IPS-18a (cell line): Measurements from ENCODE around the gene KNSTRN.

Experiments used
- H3K27ac ChIP-seq: one replicate; pipeline ENCODE4 v1.5.1; 2013; ENCODE audit warnings: low read length
- H3K27me3 ChIP-seq: one replicate; pipeline ENCODE4 v1.6.1; 2013; ENCODE audit warnings: mild to moderate bottlenecking, low read length; ENCODE audit not compliant: control insufficient read depth, insufficient read depth
- H3K36me3 ChIP-seq: one replicate; pipeline ENCODE4 v1.6.1; 2013; ENCODE audit warnings: low read depth, low read length; ENCODE audit not compliant: control insufficient read depth
- H3K4me1 ChIP-seq: one replicate; pipeline ENCODE4 v1.6.1; 2013; ENCODE audit warnings: low read depth, low read length; ENCODE audit not compliant: control insufficient read depth
- H3K4me3 ChIP-seq: one replicate; pipeline ENCODE4 v1.5.1; 2013; ENCODE audit warnings: low read length
- H3K9ac ChIP-seq: one replicate; pipeline ENCODE4 v1.6.1; 2013; ENCODE audit warnings: mild to moderate bottlenecking, low read length, moderate library complexity
- H3K9me3 ChIP-seq: one replicate; pipeline ENCODE4 v1.6.1; 2013; ENCODE audit warnings: low read depth, low read length; ENCODE audit not compliant: control insufficient read depth

KNSTRN gene

DNA sequence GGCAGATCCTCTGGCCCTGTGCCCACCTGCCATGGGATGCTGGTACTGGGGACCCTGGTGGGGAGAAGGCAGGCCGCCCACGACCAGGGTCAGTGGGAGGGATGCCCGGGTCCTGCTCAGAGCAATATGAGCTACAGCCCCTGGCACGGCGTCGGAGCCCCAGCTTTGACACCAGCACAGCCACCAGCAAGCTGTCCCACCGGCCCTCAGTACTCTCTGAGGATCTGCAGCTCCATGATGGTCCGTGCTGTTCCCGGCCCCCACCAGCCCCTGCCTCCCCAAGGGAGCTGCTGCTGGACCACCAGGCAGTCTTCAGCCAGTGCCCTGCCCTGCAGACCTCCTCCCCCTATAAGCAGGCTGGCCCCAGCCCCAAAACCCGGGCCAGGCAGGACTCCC is 13.0 kb upstream of the KNSTRN start:
- Histone ChIP-seq H3K36me3 (no peaks in the 10 kb centered on the region), H3K4me3 (no peak overlapping the region), H3K4me1 (no peaks in the 10 kb centered on the region), H3K27me3 (peaks cover 30% of the 10 kb centered on the region), H3K9me3 (no peaks in the 10 kb centered on the region), H3K27ac (no peak overlapping the region), H3K9ac (no peak overlapping the region)

DNA sequence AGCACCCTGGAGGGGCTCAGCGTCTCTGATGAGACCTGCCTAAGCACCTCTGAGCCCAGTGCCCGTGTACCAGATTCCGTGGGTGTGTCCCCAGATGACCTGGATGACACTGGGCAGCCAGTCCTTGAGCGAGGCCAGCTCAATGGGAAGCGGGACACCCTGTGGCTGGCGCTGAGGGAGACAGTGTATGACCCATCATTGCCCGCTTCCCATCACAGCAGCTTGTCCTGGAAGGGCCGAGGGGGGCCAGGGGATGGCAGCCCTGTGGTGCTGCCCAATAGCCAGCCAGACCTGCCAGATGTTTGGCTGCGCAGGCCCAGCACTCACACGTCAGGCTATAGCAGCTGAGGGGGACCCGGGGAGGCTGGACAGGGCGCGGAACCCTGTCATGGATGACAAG is 12.6 kb upstream of the KNSTRN start:
- Histone ChIP-seq H3K27ac (no peak overlapping the region), H3K27me3 (peaks cover 30% of the 10 kb centered on the region), H3K9ac (no peak overlapping the region), H3K9me3 (no peaks in the 10 kb centered on the region), H3K36me3 (no peaks in the 10 kb centered on the region), H3K4me1 (no peaks in the 10 kb centered on the region), H3K4me3 (no peak overlapping the region)

DNA sequence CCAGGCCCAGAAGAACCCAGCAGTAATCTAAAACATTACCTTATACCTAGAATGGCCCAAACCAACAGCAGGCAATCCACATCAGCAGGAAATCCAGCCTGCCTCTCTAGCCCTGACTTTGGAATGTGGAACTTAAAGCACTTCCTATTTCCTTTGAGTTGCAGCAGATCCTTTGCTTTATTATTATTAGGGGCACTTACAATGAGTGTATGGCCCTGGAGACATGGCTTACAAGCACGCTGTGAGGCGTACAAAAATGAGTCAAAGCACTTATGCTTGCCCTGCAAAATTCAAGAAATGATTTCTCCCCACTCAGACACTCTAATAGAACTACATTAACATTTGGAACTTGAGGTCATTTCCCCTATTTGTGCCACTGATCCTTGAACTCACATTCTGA is 9.5 kb upstream of the KNSTRN start:
- Histone ChIP-seq H3K9ac (no peak overlapping the region), H3K9me3 (no peaks in the 10 kb centered on the region), H3K4me1 (no peaks in the 10 kb centered on the region), H3K27me3 (peaks cover 16% of the 10 kb centered on the region), H3K27ac (no peak overlapping the region), H3K4me3 (no peak overlapping the region), H3K36me3 (no peaks in the 10 kb centered on the region)

DNA sequence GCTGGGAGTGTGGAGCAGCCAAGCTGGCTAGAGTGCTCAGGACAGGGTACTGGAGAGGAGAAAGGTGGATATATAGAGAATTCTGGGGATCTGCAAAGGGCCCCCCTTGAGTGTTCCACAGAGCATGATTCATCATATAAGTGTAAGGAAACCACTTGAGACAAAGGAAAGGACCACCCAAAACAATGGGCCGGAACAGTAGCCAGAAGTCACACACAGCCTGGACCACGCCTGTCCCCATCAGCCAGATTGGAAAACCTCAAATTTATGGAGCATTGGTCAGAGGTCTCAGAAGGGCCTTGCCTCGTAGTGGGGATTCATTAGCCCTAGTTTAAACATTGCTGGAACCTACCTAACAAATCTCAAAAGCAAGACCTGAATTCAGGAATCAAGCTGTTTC is 4.9 kb upstream of the KNSTRN start:
- no peak overlapping the region for H3K9ac ChIP-seq
- no peaks in the 10 kb centered on the region for H3K9me3 ChIP-seq
- H3K4me3 ChIP-seq, result no peak overlapping the region
- no peaks in the 10 kb centered on the region for H3K4me1 ChIP-seq
- no peak overlapping the region for H3K27ac ChIP-seq
- no peaks in the 10 kb centered on the region for H3K27me3 ChIP-seq
- H3K36me3 ChIP-seq, result no peaks in the 10 kb centered on the region

DNA sequence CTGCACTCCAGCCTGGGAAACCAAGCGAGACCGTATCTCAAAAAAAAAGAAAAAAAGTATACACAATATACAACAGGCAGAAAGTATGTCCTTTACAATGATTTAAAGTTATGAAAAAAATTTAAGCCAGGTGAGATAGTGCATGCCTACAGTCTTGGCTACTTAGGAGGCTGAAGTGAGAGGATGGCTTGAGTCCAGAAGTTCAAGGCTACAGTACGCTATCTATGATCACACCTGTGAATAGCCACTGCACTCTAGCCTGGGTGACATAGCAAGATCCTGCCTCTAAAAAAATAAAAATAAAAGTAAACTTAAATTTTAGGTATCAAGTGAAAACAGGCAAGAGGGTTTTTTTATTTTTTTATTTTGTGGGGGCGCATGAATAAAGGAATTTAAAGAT is 3.1 kb upstream of the KNSTRN start:
- peaks cover 3% of the 10 kb centered on the region for H3K4me1 ChIP-seq

DNA sequence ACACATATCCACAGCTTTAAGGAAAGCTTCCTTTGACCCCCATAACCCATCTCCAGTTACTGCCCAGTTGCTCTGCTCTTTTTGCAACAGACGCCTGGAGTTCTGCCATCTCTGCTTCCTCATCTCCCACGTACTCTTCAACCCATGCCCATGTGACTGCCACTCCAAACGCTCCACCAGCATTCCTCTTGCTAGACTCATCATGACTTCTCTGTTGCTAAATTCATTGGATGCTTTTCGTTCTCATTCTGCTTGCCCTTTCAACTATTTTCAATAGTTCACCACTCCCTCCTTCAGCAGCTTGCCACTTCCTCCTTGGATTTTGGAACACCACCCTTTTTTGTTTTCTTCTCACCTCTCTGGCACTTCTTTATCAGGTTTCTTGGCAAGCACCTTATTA is 2.7 kb upstream of the KNSTRN start:
- no peaks in the 10 kb centered on the region for H3K9me3 ChIP-seq
- no peak overlapping the region for H3K27ac ChIP-seq
- peaks cover 3% of the 10 kb centered on the region for H3K4me1 ChIP-seq
- H3K9ac ChIP-seq, result no peak overlapping the region
- no peaks in the 10 kb centered on the region for H3K36me3 ChIP-seq
- H3K4me3 ChIP-seq, result no peak overlapping the region
- H3K27me3 ChIP-seq, result no peaks in the 10 kb centered on the region

More for the DNA sequence above, 3.1 kb upstream of the KNSTRN start:
- H3K36me3 ChIP-seq, result no peaks in the 10 kb centered on the region
- H3K9me3 ChIP-seq, result no peaks in the 10 kb centered on the region
- H3K27ac ChIP-seq, result no peak overlapping the region
- no peaks in the 10 kb centered on the region for H3K27me3 ChIP-seq
- H3K9ac ChIP-seq, result no peak overlapping the region
- H3K4me3 ChIP-seq, result no peak overlapping the region

DNA sequence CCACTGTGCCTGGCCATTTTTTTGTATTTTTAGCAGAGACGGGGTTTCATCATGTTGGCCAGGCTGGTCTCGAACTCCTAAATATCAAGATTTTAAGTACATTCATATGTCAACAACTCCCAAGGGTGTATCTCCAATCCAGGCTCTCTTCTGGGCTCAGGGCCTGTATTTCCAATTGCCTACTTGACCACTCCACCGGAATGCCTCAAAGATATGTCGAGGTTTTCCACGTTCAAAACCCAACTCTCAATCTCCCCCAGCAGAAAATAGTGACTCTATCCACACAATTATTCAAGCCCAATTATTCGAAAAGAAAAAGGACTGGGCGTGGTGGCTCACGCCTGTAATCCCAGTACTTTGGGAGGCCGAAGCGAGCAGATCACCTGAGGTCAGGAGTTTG is 1.9 kb upstream of the KNSTRN start:
- Histone ChIP-seq H3K36me3 (no peaks in the 10 kb centered on the region), H3K9me3 (no peaks in the 10 kb centered on the region), H3K9ac (no peak overlapping the region), H3K4me3 (no peak overlapping the region), H3K4me1 (peaks cover 3% of the 10 kb centered on the region), H3K27ac (no peak overlapping the region), H3K27me3 (no peaks in the 10 kb centered on the region)

DNA sequence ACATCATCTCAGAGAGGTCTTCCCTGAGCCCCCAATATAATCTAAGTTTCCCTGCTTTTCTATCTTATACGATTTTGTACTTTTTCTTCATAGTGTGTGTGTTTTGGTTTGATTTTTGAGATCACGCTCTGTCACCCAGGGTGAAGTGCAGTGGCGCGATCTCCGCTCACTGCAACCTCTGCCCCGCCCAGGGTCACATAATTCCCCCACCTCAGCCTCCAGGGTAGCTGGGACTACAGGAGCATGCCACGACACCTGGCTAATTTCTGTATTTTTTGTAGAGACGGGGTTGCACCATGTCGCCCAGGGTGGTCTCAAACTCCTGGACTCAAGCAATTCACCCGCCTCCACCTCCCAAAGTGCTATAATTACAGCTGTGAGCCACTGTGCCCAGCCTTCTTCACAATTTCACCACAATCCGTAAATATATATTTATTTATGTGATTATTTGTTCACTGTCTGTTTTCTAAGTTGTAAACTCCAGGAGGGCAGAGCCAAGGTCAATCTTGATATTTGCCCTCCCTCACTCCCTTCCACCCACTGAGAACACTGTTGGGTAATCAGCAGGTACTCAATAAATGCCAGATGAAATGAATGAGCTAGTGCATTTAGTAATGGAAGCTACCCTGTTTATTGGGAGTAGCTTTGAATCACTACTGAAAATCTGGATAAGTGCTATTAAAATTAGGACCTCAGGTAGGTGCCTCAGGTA is 547 bp upstream of the KNSTRN start:
- Histone ChIP-seq H3K4me3 (peak overlapping the region; percentile 87), H3K36me3 (peaks cover 8% of the 10 kb centered on the region), H3K27ac (peak overlapping the region; percentile 87), H3K9me3 (no peaks in the 10 kb centered on the region), H3K27me3 (no peaks in the 10 kb centered on the region), H3K9ac (peak overlapping the region; percentile 64), H3K4me1 (peaks cover 3% of the 10 kb centered on the region)

DNA sequence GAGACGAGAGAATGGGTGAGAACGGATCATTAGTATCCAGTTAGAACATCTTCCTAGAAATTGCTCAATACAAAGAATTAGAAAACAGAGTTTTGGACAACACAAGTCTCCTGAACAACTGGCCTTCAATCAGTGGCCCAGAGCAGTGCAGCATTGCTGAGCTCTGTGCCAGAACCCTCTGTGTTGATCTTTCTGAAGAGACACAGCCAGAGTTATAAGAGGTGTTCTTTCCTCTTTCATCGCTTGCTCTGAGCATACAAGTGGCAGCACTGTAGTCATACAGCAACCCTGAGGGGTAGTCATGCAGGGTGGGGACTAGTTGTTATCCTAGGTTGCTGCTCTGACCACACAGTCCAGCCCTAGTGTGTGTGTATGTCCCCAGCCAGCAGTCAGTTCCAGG is 4.0 kb downstream of the KNSTRN start:
- Histone ChIP-seq H3K27me3 (no peaks in the 10 kb centered on the region), H3K36me3 (peaks cover 41% of the 10 kb centered on the region), H3K27ac (no peak overlapping the region), H3K4me3 (no peak overlapping the region), H3K9me3 (no peaks in the 10 kb centered on the region), H3K9ac (no peak overlapping the region), H3K4me1 (peaks cover 3% of the 10 kb centered on the region)

DNA sequence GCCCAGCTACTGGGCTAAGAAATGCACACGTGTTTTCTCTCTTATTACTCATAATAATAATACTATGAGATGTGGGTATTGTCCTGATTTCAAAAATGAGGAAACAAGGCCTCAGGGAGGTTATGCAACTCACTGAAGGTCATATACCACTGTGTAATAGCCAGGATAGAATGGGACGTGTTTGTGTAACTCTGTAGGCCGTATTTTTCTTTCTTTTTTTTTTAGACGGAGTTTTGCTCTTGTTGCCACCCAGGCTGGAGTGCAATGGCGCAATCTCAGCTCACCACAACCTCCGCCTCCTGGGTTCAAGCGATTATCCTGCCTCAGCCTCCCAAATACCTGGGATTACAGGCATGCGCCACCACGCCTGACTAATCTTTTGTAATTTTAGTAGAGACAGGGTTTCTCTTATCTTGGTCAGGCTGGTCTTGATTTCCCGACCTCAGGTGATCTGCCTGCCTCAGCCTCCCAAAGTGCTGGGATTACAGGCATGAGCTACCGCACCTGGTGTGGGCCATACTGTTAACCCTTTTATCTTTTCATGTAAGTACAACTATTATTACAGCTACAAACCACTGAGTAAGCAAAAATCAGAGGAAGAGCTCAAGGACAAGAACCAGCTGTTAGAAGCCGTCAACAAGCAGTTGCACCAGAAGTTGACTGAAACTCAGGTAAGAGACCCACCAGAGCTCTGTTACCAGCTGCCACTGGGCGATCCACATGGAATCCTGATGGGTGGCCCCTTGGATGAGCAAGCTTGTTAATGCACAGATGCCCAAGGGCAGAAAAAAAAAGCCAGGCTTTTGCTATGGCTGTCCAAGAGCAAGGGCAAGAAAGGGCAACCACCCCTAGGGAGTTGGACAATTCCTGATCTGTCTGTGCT is 6.7 kb downstream of the KNSTRN start:
- Histone ChIP-seq H3K36me3 (peaks cover 66% of the 10 kb centered on the region), H3K4me3 (no peak overlapping the region), H3K4me1 (no peaks in the 10 kb centered on the region), H3K27ac (no peak overlapping the region), H3K9ac (no peak overlapping the region), H3K9me3 (no peaks in the 10 kb centered on the region), H3K27me3 (no peaks in the 10 kb centered on the region)

DNA sequence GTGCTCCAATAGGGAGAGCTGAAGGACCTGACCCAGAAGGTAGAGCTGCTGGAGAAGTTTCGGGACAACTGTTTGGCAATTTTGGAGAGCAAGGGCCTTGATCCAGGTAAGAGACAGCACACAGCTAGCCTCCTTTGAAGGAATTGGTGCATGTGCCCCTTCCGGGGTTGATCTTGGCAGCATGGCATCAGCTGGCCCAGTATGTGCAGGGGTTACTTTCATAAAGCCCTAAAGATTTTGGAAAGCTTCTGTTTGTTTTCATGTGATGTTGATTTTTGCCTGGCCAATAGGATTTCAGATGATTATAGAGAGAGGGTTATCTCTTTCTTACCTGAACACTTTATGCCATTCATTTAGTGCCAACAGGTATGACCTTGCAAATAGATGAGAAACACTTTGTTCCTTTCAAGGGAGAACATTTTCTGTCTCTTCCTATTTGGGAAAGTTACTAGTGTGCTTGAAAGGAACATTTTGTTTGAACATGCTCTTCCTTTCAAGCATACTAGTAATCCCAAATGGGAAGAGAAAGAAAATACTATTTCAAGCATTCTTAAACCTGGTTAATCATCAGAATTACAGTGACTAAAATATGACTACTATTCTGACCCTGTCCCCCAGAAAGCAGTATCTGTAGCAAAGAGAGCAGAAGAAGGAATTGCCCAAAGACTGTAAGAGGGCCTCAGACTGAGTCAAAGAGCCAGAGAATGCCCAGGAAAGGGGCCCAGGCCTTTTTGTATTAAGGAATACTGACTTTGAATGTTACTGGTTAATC is 7.5 kb downstream of the KNSTRN start:
- Histone ChIP-seq H3K4me3 (no peak overlapping the region), H3K36me3 (peaks cover 68% of the 10 kb centered on the region), H3K27ac (no peak overlapping the region), H3K9ac (no peak overlapping the region), H3K4me1 (no peaks in the 10 kb centered on the region), H3K9me3 (no peaks in the 10 kb centered on the region), H3K27me3 (no peaks in the 10 kb centered on the region)
